Activated naive CD4-positive, alpha-beta T cell treated with anti-CD3 and anti-CD28 coated beads, Interleukin-2, amount 10 ng/mL, durations not matched to agents 7 days and 5 days (primary cell): ENCODE data around the gene SLC12A8.

Experiments used
- CTCF ChIA-PET: fragments of 350-600 bp; sonication (Branson Sonifier 250); formaldehyde crosslinking; loops from one replicate; lab custom pipeline; 2021; ENCODE audit warnings: antibody characterized with exemption; lab: Charles Lee
- DNase-seq: peaks from one replicate; pipeline ENCODE4 v3.0.0-alpha.2; 2020
- H3K27ac Mint-ChIP-seq: one replicate; pipeline ENCODE4 v1.8.0; 2021; ENCODE audit warnings: mild to moderate bottlenecking, moderate library complexity, mixed read lengths
- H3K27me3 Mint-ChIP-seq: one replicate; pipeline ENCODE4 v1.8.0; 2021; ENCODE audit warnings: mild to moderate bottlenecking, mixed read lengths
- H3K36me3 Mint-ChIP-seq: one replicate; pipeline ENCODE4 v1.8.0; 2021; ENCODE audit warnings: mixed read lengths
- H3K4me1 Mint-ChIP-seq: one replicate; pipeline ENCODE4 v1.8.0; 2021; ENCODE audit warnings: mixed read lengths
- H3K4me3 Mint-ChIP-seq: one replicate; pipeline ENCODE4 v1.8.0; 2021; ENCODE audit warnings: mild to moderate bottlenecking, moderate library complexity, mixed read lengths
- H3K9me3 Mint-ChIP-seq: one replicate; pipeline ENCODE4 v1.8.0; 2021; ENCODE audit warnings: mixed read lengths

Gene SLC12A8

DNA sequence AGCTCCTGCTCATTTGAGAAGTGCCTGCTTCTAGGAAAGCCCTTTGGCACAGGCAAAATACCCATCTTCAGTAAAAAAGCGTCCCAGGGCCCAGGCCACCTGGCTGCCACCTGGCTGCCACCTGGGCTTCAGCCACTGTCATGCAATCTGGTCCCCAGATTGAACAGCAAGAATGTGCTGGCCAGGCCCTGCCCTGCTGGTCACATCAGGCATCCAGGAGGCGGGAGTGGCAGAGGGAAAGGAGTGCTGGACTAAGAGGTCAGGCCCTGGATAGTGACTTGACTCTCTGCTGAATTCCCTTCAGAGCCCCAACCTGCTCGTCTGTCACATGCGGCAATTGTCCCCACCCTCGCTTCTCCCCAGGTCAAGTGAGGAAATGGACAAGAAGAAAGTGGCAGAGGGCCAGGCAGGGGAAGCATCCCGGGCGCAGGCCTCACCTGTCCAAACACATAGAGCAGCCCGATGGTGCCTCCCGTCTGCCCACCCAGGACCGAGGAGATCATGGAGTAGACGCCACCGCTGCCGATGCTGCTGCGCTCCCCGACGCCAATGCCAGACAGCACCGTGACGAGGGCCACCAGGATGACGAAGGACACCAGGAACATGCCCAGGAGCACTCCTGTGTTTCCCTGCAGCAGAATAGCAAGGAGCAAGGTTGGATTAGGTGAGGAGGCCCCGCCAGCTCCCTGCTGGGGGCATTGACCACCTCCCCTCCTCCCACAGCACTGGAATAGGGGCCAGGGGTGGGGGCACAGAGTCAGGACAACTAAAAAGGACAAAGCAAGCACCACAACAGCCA lies 25.5 kb downstream of the SLC12A8 start:
- peaks cover 34% of the 10 kb centered on the region for H3K27me3 Mint-ChIP-seq
- H3K4me1 Mint-ChIP-seq, result no peaks in the 10 kb centered on the region
- H3K36me3 Mint-ChIP-seq, result no peaks in the 10 kb centered on the region
- no peak for DNase-seq
- no peak overlapping the region for H3K27ac Mint-ChIP-seq
- CTCF ChIA-PET, result no interaction called here
- H3K4me3 Mint-ChIP-seq, result no peak overlapping the region
- no peaks in the 10 kb centered on the region for H3K9me3 Mint-ChIP-seq

GRCh38 chr3:125186261-125186787 lies 26.2 kb downstream of the SLC12A8 start:
- no peak for DNase-seq
- H3K4me3 Mint-ChIP-seq, result no peak overlapping the region
- no peaks in the 10 kb centered on the region for H3K4me1 Mint-ChIP-seq
- no peaks in the 10 kb centered on the region for H3K9me3 Mint-ChIP-seq
- no peak overlapping the region for H3K27ac Mint-ChIP-seq
- H3K36me3 Mint-ChIP-seq, result no peaks in the 10 kb centered on the region
- peaks cover 28% of the 10 kb centered on the region for H3K27me3 Mint-ChIP-seq
- CTCF ChIA-PET, result no interaction called here

DNA sequence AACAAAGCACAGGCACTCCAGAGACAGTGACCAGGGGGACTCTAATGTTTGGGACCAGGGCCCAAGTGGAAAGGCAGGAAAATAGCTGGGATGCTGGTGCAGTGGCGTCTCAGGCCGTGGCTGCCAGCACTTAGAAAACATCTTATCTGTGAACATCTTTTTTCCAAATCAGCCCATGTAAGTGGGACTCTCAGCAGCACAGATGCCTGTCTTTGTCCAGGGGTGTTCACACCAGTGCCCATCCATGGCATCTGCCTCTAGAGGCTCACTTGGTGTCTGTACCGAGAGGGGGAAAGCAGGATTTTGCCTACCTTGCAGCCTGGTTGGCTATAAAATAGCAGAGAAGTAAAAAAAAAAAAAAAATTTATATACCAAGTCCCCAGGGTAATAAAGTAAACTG lies 26.7 kb downstream of the SLC12A8 start:
- Mint-ChIP-seq H3K4me1 (no peaks in the 10 kb centered on the region), H3K9me3 (no peaks in the 10 kb centered on the region), H3K4me3 (no peak overlapping the region), H3K27me3 (peaks cover 28% of the 10 kb centered on the region), H3K36me3 (no peaks in the 10 kb centered on the region), H3K27ac (no peak overlapping the region)
- CTCF ChIA-PET, result no interaction called here
- no peak for DNase-seq

- Mint-ChIP-seq H3K4me1 (no peaks in the 10 kb centered on the region), H3K27ac (no peak overlapping the region), H3K9me3 (no peaks in the 10 kb centered on the region), H3K36me3 (no peaks in the 10 kb centered on the region), H3K4me3 (no peak overlapping the region), H3K27me3 (no peaks in the 10 kb centered on the region)
- no peak for DNase-seq
- CTCF ChIA-PET, result no interaction called here
Observed at GRCh38 chr3:125179884-125180240, 32.7 kb downstream of the SLC12A8 start.

DNA sequence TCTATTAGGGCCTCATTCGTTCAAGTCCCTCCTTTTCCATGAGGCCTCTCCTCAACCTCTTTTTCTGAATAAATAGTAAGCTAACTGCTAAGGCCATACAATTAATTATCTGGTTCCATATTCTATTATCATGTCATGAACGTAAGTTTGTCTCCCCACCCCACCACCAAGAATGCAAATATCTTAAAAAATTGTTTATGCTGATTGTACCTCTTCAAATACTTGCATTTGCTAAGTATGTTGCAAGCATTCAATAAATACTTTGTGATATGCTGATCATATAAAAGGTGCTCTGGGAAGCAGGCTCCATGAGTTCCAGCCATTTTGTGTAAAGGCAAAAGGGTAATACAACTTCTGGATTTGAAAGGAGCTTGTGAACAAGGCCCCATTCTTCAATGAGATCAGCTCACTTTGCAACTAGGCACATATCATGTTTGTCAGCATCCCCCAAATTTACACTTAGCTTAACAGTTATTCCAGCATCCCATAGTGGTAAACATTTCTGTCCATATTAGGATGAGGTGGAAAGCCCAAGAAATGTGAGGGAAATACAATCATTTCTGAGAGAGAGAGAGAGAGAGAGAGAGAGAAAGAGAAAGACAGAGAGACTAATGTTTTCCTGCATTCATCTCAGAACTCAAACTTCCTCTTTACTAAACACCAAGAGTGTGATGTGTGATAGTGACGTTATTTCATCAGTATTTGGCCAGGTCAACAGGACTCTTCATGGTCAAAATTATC lies 33.2 kb downstream of the SLC12A8 start:
- no peak overlapping the region for H3K27ac Mint-ChIP-seq
- no peaks in the 10 kb centered on the region for H3K36me3 Mint-ChIP-seq
- no peaks in the 10 kb centered on the region for H3K4me1 Mint-ChIP-seq
- CTCF ChIA-PET, result no interaction called here
- DNase-seq, result no peak
- no peaks in the 10 kb centered on the region for H3K9me3 Mint-ChIP-seq
- H3K27me3 Mint-ChIP-seq, result no peaks in the 10 kb centered on the region
- H3K4me3 Mint-ChIP-seq, result no peak overlapping the region

DNA sequence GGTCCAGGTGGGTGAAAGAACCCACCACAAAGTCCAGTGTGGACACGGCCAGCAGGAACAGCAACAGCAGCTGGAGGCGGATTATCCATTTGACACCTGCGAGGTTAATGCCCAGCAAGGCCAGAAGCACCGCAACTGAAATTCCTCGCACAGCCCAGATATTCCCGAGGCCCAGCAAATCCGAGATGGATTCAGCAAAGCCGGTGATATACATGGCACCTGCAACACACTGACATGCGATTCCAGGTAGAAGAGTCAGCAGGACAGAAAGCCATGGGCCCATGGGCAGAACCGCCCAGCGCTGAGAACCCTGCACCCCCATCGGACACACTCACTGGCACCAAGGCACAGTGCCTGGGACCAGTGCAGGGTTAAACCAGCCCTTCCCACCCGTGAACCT lies 34.8 kb downstream of the SLC12A8 start:
- CTCF ChIA-PET, result no interaction called here
- Mint-ChIP-seq H3K36me3 (no peaks in the 10 kb centered on the region), H3K4me1 (no peaks in the 10 kb centered on the region), H3K27me3 (peaks cover 6% of the 10 kb centered on the region), H3K9me3 (peaks cover 3% of the 10 kb centered on the region), H3K27ac (no peak overlapping the region), H3K4me3 (no peak overlapping the region)
- DNase-seq, result no peak

DNA sequence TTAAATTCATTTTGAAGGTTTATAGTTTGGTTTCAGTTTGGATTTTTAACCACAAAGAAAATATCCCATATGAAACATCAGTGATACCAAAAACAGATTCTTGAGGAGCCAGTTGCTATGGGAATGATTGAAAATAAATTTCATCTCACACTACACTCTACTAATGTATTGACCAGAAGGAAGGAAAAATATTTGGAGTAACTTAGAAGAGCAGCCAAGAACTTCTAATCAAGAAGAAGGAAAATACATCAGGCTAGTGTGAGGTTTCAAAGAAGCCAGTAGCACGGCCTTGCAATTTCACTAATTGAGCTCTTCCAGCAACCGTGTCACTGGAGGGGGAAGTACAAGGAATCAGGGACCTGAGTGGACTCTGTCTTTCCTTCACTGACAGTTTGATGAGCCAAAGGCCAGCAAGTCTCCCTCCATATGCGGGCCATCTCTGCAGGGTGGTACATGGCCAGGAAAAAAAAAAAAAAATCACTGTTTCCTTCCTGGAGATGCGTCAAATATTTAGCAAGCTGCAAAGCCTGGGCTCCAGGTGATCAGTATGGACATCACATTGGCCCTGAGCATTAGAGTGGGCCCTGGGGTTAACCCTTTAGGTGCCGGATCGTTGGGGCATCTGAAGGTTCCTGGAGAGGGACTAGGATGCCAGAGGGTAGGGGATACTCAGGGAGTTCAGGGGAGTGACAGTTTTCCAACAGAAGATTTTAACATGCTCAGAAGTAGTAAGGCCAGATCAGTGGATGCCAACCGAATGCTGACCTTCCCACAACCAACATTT lies 37.1 kb downstream of the SLC12A8 start:
- Mint-ChIP-seq H3K27me3 (peaks cover 15% of the 10 kb centered on the region), H3K4me3 (no peak overlapping the region), H3K27ac (no peak overlapping the region), H3K9me3 (peaks cover 3% of the 10 kb centered on the region), H3K4me1 (no peaks in the 10 kb centered on the region), H3K36me3 (no peaks in the 10 kb centered on the region)
- no peak for DNase-seq
- CTCF ChIA-PET, result no interaction called here

GRCh38 chr3:125172346-125172745 lies 40.2 kb downstream of the SLC12A8 start:
- no peak overlapping the region for H3K4me3 Mint-ChIP-seq
- H3K4me1 Mint-ChIP-seq, result peaks cover 6% of the 10 kb centered on the region
- CTCF ChIA-PET, result no interaction called here
- H3K27me3 Mint-ChIP-seq, result peaks cover 35% of the 10 kb centered on the region
- H3K36me3 Mint-ChIP-seq, result no peaks in the 10 kb centered on the region
- no peak overlapping the region for H3K27ac Mint-ChIP-seq
- H3K9me3 Mint-ChIP-seq, result peaks cover 3% of the 10 kb centered on the region
- DNase-seq, result no peak

GRCh38 chr3:125168711-125169393 lies 43.7 kb downstream of the SLC12A8 start:
- no peak overlapping the region for H3K27ac Mint-ChIP-seq
- H3K4me3 Mint-ChIP-seq, result no peak overlapping the region
- DNase-seq, result no peak
- H3K9me3 Mint-ChIP-seq, result peaks cover under 1% of the 10 kb centered on the region
- H3K27me3 Mint-ChIP-seq, result peaks cover 55% of the 10 kb centered on the region
- peaks cover 7% of the 10 kb centered on the region for H3K4me1 Mint-ChIP-seq
- H3K36me3 Mint-ChIP-seq, result no peaks in the 10 kb centered on the region
- CTCF ChIA-PET, result interaction anchor here (1.4 kb wide), 1 partner anchor 19 kb away, joined by 6 read pairs; no protein-coding TSS in a partner anchor

DNA sequence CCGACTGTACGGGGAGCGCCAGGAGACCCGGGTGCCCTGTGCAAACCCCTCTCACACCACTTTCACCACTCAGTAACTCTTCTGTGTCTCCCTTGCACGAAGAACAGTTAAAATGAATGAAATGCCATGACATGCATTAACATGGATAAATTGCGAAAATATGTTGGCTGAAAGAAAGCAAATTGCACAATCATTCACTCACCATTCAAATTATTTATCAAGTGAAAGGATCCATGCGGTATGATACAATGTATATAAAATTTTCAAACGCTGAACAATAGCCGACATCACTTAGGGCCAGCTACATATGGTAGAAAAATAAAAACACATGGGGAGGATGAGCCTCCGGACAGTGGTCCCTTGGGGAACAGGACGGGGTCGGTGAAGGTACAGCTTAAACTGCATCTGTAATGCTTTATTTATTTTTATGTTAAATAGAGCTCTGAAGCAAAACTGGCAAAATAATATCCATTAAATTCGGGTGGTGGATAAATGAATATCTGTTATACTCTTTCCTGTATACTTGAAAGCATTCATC lies 45.9 kb downstream of the SLC12A8 start:
- Mint-ChIP-seq H3K4me3 (no peak overlapping the region), H3K27ac (no peak overlapping the region), H3K27me3 (peaks cover 62% of the 10 kb centered on the region), H3K4me1 (peaks cover 7% of the 10 kb centered on the region), H3K36me3 (no peaks in the 10 kb centered on the region), H3K9me3 (no peaks in the 10 kb centered on the region)
- DNase-seq, result no peak
- CTCF ChIA-PET, result interaction anchor here (0.6 kb wide), 1 partner anchor 344 kb away, joined by 4 read pairs; no protein-coding TSS in a partner anchor

DNA sequence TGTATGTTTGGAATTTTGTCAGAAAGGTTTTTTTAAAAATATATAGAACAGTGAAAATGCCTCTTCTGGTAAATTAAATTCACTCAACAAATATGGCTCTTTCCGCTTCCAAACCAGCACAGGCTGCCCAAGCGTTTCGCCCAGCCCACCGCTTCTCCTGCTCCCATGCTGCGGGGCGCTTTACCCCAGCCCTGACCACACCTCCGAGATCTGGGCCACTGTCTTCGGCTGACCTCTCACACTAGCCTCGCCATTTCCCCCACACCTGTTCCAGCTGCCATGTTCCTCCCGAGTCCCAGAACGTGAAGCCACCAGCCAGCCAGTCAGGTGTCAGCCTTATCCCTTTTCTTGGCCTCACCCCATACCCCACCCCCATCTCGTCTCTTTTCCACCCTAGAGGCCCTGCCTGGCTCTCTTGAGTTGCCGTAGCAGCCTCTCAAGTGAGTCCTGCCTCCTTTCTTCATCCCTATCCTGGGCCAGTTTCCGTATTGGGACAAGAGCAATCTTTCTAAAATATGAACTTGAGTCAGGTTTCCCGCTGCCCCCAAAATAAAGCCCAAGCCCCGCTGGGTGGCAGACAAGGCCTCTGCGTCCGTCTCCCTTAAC lies 46.5 kb downstream of the SLC12A8 start:
- Mint-ChIP-seq H3K36me3 (no peaks in the 10 kb centered on the region), H3K9me3 (no peaks in the 10 kb centered on the region), H3K27ac (no peak overlapping the region), H3K4me1 (peaks cover 7% of the 10 kb centered on the region), H3K27me3 (peaks cover 68% of the 10 kb centered on the region), H3K4me3 (no peak overlapping the region)
- no peak for DNase-seq
- CTCF ChIA-PET, result interaction anchor here (1.7 kb wide), 1 partner anchor 171 kb away, joined by 6 read pairs; no protein-coding TSS in a partner anchor

DNA sequence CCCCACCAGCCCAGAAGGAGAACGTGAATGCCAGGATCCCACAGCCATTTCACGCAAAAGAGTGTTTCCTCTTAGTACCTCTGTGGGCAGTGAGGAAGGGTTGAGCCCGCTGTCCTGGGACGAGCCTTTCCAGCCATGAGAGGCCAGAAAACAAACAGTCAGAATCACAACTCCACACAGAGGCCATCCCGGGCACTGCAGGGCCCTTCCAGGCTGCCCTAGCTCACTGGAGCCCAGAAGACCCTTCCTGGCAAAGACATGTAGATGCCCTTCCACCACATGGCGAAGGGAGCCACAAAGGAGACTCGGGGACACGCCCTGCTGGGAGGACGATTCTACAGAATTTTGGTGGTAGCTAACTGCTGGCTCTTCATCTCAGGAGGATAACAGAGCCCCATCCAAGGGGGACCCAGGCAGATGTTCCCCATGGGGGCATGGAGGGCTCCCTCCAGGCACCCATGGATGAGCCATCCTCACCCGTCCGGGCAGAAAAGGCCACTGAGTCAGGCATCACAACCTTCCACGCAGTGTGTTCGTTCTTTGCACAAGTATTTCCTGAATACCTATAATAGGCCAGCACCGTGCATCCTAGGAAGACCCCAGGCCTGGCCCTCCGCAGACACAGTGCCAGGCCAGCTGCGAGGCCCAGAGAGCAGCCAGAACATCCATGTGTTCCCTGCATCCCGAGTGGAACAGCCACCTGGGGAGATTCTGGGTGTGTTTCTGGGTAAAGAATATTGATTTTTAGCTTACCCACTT lies 47.2 kb downstream of the SLC12A8 start:
- H3K27me3 Mint-ChIP-seq, result peaks cover 70% of the 10 kb centered on the region
- DNase-seq, result no peak
- H3K27ac Mint-ChIP-seq, result no peak overlapping the region
- peaks cover 7% of the 10 kb centered on the region for H3K4me1 Mint-ChIP-seq
- CTCF ChIA-PET, result interaction anchor here (1.0 to 1.7 kb wide), 3 partner anchors 170 to 236 kb away, joined by 3 to 6 read pairs (median 3); no protein-coding TSS in a partner anchor
- no peak overlapping the region for H3K4me3 Mint-ChIP-seq
- H3K36me3 Mint-ChIP-seq, result no peaks in the 10 kb centered on the region
- H3K9me3 Mint-ChIP-seq, result no peaks in the 10 kb centered on the region
